ENCODE measurements around the gene SELENOO.

The SELENOO gene

DNA sequence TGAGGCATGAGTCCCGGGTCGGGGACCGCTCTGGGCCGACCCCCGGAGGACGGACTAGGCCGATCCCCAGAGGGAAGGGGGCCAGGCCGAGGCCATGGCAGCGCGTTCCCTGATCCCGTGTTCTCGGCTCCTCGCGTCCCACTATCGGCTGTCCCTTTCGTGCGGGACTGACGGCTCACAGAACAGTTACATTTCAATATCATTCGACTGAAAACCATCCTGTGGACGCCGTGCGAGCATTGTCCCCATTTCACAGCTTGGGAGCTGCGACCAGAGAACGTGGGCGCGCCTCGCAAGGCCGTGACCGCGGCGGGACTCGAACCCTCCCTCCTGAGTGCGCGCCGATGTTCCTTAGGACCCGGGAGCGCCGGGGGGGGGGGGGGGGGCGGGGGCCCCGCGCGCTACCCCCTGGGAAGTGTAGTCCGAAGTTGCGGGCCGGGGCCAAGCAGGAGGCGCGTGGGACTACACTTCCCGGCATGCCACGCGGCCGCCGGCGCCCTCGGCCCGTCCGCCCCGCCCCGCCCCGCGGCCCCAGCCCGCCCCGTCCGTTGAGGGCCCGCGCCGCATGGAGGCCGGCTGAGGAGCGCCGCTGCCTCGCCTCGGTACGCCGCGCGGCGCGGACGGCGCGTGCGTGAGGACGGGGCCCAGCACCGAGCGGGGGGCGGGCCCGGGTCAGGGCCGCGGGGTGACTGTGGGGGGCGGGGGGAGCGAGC, 15.3 kb upstream of the SELENOO start, which contains the start of gene TRABD:
Gene TRABD, plus strand, starts transcription at position 539 of the 713 bp plus-strand sequence. CDS start 7,148 bp downstream, outside the sequence.
- DNase-seq: peak; percentile 90

- no peak for DNase-seq
Measured at GRCh38 chr22:50186181-50186714, 14.6 kb upstream of the SELENOO start.

DNA sequence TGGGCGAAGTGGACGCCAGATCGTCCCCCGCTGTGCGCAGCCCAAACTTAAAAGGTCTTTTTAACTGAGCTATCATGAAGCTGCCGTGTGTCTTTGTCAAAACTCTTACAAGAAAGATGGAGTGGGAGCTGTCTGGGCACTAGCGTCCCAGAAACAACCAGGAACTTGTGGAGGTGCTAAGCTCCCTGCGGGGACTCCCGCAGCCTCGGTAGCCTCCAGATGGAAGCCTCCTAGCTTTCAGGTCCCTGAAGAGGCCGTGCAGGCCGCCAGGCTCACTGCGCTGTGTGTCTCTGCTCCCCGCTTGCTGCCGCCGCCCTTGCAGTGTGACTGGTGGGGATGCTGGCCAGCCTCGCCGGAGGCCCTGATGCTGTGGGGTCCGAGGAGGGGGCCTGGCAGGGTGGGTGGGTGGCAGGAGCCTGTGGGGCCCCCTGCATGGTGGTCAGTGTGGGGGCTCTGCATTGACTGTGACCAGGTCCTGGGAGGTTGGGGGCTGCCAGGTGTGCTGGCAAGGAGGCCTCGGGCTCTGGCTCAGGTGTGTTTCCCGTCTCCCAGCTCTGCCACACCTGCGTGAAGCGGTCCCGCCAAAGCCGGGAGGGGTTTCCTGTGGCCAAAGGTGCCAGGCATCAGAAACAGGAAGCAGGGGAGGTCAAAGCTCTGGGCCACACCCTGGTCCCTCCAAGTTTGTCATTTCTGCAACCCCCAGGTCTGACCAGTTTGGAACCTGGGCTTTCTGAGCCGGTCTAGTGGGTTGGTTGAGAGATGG, 13.9 kb upstream of the SELENOO start:
- DNase-seq: peak; percentile 23

- DNase-seq: no peak
Measured at GRCh38 chr22:50188356-50188755, 12.5 kb upstream of the SELENOO start.

DNA sequence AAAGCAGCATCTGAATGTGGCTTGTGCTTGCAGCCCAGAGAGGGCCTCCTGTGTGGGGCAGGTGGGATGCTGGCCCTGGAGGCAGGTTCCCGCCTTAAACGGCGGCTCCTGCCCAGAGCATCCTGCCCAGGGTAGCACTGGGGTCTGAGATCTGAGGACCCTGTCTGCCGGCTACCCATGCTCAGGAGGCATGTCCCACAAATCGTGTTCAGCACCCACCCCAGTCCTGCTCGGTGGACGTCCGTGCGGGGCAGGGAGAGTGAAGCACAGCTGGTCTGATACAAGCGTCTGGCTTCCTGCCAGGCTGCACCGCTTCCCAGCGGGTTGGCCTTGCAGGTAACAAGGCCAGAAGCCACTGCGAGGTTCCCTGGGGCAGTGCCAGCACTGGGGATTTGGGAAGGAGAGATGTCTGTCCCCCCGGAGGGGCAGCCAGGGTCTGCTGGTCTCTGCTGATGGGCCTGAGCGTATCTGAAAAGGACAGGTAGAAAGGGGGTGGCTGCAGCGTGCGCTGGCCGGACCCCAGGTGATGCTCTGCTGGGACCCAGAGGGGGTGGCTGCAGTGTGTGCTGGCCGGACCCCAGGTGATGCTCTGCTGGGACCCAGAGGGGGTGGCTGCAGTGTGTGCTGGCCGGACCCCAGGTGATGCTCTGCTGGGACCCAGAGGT, 11.5 kb upstream of the SELENOO start:
- no peak for DNase-seq

- no peak for DNase-seq
Measured at GRCh38 chr22:50189849-50190181, 11.0 kb upstream of the SELENOO start.

GRCh38 chr22:50190182-50190940, 10.4 kb upstream of the SELENOO start:
- DNase-seq: no peak

DNA sequence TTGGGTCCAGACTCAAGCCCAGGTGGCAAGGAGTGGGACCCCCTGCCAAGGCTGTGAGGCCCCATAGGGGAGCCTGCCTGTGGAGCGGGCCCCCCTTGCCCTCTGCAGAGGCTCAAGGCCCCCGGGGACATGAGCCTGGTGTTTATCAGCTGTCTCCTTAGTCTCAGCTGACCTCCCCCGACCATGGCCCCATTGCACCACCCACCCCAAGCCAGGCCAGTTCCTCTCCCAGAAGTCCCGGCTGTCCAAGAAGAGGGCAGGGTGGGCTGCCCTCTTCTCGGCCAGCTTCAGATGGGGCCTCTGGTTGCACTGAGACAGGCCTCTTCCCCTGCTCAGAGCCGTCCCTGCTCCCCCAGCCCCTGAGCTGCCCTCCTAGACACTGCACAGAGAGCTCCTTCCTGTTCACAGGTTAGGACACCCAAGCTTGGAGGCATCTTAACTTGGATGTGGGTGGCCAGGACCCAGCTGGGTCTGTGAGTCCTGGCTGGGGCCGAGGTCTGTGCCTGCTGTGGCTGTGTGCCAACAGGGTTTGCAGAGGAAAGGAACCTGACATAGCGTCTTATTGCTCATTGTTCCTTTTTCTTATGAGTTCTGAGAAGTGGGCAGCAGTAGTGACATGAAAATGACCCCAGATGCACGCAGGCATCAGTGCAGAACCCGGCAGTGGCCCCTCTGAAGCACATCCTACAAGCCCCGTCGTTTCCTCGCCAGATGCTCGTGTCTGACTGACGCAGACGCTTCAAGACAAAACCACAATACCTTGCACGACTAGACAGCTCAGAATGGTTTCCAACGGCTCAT, 9.7 kb upstream of the SELENOO start:
- DNase-seq: no peak

DNA sequence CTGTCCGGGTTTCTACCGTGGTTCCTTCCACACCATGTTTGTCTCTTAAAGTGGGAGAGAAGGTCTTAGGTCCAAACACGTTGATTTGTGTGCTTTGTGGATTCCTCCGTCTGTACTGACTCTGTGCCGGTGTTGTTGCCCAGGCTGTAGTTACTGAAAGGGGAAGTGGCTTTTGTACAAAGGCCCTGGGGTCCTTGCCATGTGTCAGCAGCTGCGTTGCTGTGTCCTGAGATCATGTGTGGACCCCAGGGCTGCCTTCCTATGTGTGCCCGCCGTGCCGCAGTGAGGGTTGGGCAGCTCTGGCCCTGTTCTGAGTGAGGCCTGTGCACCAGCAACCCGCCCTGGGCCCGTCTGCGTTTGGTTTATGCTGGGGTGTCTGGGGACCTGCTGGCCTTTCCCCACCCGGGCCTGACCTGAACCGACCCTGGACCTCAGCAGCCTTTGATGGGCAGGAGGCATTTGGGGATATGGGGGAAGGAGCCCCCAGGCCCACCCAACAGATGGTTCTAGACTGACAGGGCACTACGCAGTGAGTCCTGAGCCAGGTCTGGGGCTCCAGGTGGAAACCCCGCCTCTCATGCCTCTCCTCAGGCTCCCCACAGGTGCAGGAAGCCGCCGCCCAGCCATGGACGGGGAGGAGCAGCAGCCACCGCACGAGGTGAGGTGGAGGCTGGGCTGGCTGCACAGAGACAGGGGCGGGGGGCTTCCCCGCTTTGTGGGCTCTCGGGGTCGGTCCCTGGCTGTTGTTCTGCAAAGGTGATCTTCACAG, 8.2 kb upstream of the SELENOO start:
- no peak for DNase-seq

DNA sequence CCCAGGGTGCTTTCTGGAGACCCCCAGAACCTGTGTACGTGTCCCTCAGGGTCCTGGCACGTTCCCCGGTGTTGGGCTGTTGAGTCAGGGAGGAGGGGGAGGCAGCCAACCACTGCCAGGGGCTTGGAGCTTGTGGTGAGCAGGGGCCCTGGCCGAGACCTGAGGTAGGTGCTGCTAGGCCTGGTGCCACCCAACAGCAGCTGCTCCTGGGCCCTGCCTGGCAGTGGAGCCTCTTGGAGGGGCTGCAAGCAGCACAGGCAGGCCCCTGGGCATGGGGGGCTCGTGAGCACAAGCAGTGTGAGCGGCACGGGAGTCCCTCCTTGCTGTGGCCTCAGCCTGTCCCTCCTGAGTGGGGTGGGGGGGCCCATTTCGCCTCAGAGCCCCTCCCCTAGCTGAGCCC, 7.2 kb upstream of the SELENOO start:
- DNase-seq: no peak

DNA sequence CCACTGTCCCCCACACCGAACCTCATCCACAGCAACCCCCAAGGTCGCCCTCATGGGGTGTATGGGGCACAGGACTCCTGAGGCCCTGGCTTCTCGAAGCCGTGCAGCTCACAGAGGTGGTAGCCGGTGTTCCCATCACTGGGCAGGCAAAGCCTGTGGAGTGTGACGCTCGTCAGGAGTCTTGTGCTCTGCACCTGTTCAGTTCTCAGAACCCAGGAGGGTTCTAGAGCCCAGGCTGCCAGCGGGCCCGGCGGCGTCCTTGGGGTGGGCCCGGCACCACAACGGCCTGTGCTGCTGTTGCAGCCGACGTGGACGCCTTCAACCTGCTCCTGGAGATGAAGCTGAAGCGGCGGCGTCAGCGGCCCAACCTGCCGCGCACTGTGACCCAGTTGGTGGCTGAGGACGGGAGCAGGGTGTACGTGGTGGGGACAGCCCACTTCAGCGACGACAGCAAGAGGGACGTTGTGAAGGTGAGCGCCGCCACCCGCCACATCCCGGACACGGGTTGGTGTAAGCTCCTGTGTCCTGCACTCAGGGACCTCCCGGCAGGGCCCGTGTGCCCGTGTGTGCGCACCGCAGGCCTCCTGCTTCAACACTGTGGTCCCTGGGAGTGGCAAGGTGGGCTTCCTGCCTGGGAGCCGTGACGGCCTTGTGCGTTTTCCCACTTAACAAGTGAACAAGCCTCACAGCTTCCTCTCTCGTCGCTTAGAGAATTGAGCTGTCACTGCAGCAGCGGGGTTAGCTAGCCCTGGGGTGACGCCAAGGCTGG, 6.6 kb upstream of the SELENOO start:
- DNase-seq: no peak

GRCh38 chr22:50196256-50196655, 4.6 kb upstream of the SELENOO start:
- no peak for DNase-seq

DNA sequence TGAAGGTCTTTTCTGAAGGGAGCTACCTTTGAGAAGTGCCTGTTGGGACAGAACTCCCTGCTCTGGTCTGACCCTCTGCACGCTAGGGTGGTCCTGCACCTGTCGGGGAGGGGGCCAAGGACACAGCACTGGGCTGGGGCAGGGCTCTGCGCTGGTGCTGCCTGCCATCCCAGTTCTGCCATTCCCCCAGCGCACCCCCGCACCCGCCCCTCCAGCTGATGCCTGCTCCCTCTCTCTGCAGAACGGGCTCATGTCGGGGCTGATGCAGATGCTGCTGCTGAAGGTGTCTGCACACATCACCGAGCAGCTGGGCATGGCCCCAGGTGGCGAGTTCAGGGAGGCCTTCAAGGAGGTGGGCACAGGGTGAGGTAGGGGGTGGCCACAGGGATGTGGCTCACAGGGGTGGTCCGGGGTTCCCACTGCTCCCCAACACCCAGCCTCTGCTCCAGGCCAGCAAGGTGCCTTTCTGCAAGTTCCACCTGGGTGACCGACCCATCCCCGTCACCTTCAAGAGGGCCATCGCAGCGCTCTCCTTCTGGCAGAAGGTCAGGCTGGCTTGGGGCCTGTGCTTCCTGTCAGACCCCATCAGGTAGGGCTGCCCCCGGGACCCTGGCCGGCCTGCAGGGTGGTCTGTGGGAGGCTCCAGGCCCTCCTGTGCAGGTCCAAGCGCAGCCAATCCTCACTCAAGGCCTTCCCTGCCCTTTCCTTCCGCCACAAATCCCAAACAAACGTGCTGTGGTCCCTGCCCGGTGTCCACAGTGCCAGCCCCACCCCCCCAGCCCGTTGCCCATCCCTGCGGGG, 3.6 kb upstream of the SELENOO start:
- no peak for DNase-seq

- no peak for DNase-seq
Measured at GRCh38 chr22:50197856-50198623, 2.8 kb upstream of the SELENOO start.

DNA sequence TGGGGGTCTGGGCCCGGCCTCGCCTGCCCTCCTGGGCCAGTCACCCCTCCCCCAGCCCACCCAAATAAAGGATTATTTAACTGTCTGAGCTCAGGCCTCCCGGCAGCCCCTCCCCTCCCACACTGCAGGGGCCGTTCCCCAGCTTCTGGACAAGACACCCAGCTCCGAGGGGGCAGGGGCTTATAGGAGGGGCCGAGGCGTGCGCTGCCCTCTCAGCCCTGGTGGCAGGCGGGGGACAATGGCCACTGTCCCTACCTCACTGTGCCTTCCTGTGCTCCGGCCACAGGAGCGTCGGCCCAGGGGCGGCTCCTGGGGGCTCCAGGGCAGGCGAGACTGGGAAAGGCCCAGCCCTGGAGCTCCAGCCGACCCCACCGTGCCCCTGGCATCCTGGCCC, 2.2 kb upstream of the SELENOO start:
- no peak for DNase-seq

- DNase-seq: no peak
Measured at GRCh38 chr22:50199251-50199721, 1.5 kb upstream of the SELENOO start.

DNA sequence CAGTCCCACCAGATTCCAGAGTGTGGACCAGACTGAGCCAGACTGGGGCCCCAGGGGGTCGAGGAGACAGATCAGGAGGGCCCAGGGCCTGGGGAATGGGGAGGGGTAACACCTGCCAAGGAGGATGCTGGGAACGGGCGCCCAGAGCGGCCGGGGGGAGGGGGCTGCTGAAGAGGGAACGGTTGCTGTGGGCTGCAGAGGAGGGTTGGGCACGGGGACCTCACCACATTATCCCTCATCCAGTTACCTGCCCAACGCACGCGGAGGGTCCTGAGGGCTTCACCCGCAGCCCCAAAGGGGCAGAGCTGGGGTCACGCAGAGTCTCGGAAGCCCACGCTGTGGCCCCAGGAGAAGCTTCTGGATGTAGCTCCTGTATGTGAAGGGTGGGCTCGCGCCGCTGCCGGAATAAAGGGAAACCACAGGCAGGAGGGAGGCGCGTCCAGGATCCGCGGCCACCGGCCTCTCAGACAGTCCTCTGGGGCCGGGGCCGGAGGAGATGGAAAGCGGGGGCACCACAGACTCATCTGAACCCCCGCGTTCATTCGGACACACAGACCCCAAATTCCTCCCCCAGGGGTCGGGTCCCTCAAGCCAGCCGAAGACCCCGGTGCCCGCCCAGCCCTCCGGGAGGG, 866 bp upstream of the SELENOO start:
- DNase-seq: peak; percentile 52
